Stimulated activated CD8-positive, alpha-beta memory T cell treated with anti-CD3 and anti-CD28 coated beads, Interleukin-4, amount 100 ng/mL, for 1 hour (primary cell): ENCODE results near the gene ADGRG2.
A peak's percentile ranks its signal among the peaks of the same experiment; 100 is the strongest.
"Not testable (repeated sequence)": the region's sequence is repeated elsewhere in the genome, so short reads cannot be mapped to it uniquely, and the experiment has no call there.

ENCODE experiments used
- DNase-seq, 2 donors: peaks; one replicate each; pipeline ENCODE4 v3.0.0-alpha.2; 2020; ENCODE audit warnings: low read depth in 2 of 2, low spot score in 1 of 2

The ADGRG2 gene

GRCh38 chrX:19007868-19008267, 114.4 kb downstream of the ADGRG2 start:
- DNase-seq = no peak

GRCh38 chrX:19007011-19007410, 115.3 kb downstream of the ADGRG2 start:
- no peak for DNase-seq

GRCh38 chrX:19005909-19006308, 116.4 kb downstream of the ADGRG2 start:
- no peak for DNase-seq

DNA sequence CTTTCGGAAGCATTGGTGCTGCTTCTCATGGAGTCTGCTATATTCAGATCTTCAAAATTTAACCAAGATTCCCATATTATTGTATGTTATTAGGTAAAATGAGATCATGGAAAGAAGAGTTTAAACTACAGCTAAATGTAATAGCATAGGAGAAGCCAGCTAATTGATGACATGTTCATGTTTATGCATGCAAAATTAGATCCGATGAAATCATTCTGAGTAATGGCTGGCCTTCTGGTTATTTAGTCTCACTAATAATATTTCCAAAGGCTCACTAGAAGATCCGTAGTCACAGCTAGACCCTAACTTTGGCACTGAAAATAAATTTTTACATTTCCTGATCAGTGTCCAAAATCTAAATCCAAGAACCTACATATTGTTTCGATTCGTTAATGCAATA, 118.5 kb downstream of the ADGRG2 start:
- no peak for DNase-seq

DNA sequence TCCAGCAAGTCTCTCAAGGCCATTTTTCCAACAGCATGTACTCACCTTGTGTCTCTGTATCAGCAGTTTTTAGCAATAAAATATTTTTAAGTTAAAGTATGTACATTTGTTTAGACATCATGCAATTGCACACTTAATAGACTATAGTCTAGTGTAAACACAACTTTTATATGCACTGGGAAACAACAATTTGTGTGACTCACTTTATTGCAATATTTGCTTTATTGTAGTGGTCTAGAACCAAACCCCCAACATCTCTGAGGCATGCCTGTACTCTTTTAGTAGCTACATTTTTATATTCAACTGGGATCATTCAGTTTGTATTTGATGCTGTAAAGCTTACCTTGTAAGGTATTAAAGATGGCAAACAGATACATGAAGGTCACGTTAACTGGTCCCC, 123.6 kb downstream of the ADGRG2 start:
- no peak for DNase-seq

DNA sequence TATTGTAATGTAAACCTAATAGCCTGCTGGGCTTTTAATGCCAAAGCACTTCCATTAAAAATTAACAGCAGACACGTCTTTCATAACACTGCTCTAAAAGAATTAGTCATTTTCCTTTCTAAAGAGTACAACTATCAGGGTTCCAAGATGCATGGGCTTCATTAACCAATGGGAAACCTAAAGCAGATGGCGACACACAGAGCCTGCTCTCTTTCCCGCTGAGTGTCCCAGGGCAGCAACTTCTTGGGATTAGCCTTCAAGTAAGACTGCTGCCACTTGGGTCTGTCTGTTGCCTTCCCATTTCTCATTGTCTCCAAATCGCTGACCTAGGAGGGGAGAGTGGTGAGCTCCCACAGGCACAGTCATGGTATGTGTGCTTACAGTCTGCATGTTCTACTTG, 124.4 kb downstream of the ADGRG2 start:
- DNase-seq = no peak

DNA sequence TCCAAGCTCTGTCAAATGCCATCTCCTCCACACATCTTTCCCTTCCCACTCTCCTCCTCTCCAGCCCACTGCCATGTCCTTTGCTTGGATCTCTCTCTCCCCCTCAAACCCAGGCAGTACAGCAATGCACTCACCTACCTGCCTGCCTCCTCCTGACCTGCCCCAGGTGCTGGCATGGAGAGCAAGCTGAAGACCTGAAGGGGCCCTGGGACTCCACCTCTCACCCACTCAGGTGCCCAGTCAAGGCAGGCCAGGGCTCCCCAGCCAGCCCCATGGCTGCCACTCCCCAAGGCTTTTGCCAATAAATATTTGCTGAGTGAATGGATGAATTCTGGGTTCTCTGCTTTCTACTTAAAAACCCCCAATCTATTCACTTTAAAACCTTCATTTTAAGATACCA, 125.7 kb downstream of the ADGRG2 start:
- DNase-seq = no peak

DNA sequence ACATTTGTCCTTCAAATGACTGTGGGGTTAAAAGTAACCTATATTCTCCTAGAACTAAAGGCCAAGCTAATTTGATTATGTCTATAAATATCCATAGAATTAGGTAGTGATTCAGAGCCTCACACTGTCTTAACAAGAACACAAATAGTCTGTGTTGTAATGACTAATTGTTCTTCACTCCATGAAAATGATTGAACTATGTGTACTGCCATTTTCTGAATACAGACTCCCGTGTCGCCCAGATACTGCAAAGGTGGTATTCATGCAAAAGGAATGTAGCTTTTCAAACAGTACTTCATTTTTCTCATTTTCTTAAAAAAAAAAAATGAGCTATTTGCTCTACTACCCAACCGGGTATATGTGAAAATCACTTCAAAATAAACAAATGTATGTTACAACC, 127.0 kb downstream of the ADGRG2 start:
- DNase-seq = no peak

GRCh38 chrX:18994713-18995112, 127.6 kb downstream of the ADGRG2 start:
- no peak for DNase-seq

DNA sequence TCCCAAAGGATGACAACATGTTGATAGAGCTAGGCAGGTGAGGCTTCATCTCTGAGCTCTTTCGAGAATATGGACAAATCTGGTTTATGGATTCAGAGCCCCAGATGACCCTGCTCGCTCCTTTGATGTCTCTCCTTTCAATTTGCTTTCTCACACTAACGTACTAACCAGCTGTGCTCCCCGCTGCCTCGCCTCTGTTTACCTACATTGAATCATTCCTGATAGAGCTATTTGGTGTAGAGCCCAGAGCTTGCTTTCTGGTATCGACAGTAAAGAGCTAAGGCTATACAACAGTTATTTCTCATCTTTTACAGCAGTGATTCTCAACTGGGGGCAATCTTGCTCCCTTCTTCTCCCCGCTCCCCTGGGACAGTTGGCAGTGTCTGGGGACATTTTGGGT, 129.4 kb downstream of the ADGRG2 start:
- DNase-seq = no peak

GRCh38 chrX:18985186-18985435, 137.2 kb downstream of the ADGRG2 start:
- no peak for DNase-seq

DNA sequence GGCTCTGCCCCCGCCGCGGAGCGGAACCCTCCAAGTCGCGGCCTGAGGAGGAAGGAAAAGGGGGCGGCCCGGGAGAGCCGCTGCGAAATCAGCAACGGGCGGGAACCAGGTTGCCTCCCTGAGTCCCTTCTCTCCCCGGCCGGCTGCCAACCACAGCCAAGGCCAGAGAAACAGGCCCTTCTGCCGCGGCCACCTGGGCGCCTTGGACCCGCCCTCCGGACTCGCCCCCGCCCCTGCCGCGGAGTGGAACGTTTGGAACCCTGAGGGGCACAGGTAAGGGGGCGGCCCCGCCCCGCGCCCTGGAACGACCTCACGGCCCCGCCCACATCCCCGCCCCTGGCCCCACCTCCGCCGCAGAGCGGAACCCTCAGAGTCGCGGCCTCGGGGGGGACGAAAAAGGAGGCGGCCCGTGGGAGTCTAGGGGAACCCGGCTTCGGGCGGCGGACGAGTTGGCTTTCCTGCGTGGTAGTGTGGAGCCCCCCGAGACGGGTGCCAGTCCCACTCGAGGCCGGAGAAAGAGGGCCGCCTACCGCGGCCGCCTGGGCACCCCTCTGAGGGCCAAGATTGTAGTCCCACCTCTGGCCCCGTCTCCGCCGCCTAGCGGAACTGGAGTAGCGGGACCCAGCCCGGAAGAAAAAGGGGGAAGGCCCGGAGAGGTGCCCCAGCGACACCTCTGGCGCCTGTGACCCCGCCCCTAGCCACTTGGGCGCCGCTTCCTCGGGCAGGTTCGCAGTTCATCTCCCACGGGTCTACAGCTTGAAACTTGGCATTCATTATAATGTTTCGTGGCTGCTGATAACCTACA, 137.7 kb downstream of the ADGRG2 start:
- DNase-seq = peak; percentile 67 to 74

GRCh38 chrX:18983666-18984380, 138.4 kb downstream of the ADGRG2 start, which contains the start of gene PHKA2:
TSS of gene PHKA2 (minus strand) at chrX:18984114. CDS start at chrX:18983932, 182 bp downstream.
- DNase-seq = peak in 1 of 2 donors; percentile 9

DNA sequence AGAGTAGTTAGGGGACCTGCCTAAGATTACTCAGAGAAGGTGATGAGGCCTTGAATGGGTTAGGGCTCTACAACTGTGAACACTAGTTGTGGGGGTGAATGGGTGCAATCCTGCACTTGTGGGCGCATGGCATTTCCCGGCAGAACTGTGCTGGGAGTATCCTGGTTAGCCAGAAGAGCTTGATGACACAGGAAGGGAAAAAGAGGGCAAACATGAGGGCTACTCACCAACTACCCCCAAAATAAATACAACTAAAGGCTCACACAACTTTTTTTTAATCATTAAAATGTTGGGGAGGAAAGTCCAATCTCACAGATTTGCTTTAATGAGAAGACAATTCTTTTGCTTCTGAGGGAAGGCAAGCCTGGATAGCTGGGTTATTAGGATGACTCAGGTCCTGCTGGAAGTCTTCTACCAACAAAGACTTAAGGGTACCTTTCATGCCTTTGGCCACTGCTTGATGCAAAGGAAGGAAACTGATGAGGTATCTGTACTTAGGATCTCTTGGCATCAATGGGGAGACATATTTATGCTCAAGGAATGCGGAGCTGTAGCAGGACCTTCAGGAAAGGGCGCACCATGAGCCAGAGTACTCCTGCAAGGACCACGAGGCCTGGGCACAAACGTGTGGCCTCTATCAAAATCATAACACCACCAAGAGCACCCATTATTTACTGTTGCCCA, 141.0 kb downstream of the ADGRG2 start:
- DNase-seq = no peak

DNA sequence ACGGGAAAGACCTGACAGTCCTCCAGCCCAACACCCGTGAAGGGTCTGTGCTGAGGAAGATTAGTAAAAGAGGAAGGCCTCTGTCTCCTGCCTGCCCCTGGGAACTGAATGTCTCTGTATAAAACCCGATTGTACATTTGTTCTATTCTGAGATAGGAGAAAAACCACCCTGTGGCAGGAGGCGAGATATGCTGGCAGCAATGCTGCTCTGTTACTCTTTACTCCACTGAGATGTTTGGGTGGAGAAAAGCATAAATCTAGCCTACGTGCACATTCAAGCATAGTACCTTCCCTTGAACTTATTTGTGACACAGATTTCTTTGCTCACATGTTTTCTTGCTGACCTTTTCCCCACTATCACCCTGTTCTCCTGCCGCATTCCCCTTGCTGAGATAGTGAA, 142.0 kb downstream of the ADGRG2 start:
- not testable (repeated sequence) for DNase-seq

DNA sequence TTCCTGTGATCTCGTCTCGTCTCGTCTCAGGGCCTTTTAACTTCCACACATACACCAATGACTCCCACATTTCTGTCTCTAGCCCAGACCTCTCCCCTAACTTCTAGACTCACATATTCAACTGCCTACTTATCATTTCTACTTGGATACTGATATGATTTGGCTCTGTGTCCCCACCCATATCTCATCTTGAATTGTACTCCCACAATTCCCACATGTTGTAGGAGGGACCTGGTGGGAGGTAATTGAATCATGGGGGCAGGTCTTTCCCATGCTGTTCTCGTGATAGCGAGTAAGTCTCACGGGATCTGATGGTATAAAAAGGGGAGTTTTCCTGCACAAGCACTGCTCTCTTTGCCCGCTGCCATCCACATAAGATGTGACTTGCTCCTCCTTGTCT, 147.3 kb downstream of the ADGRG2 start:
- DNase-seq = no peak

- DNase-seq = no peak
Measured at GRCh38 chrX:18973527-18974192, 148.6 kb downstream of the ADGRG2 start.

DNA sequence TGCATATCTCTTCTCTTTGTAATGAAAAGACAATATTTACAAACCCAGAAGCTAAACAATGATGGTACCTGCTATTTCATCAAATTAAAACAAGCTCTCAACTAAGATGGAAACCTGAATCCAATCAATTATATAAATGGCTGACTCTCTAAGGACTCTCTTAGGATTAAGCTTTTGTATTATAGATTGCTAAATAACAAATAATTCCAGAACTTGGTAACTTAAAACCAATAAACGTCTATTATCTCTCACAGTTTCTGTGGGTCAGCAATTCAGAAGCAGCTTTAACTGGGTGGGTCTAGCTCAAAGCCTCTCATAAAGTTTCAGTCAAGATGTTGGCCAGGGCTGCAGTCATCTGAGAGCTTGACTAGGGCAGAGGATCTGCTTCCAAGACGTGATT, 150.8 kb downstream of the ADGRG2 start:
- DNase-seq = no peak

- DNase-seq = no peak
Measured at GRCh38 chrX:18970465-18970864, 151.8 kb downstream of the ADGRG2 start.

GRCh38 chrX:18966624-18967023, 155.6 kb downstream of the ADGRG2 start:
- no peak for DNase-seq

DNA sequence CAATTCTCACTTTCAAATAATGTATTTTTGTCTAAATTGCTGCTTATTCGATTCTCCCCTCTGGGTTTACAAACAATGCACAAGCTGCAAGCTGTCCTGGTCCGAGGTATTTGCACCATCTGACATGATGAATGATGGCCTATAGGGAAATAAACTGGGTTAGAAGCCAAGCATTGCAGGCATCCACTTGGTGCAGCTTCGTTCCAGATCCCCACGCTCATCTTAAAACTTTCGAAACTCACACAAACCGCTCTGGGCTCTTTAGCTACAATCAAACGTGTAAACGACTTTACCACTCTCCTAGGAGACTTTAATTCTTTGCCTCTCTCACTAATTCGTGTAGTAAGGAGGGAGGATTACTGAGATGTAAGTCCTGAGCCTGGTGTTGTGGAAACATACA, 157.4 kb downstream of the ADGRG2 start:
- no peak for DNase-seq

DNA sequence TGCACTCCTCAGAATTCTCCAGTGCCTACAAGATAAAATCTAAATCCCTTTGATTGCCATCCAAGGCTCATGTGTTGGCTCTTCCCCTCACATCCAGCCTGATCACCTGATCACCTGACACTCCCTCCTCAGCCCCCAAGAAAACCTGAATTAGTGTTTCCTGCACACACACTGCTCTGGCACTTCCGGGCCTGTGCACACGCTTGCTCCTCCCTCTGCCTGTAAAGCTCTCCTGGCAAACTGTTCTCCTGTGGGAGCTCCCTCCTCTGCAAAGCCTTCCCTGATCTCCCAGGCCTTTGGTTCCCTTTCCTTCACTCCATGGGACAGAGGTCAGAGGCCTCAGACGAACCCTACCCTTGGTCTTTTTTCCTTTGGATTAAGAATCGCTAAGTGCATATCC, 158.2 kb downstream of the ADGRG2 start:
- no peak for DNase-seq
